Ovary (tissue), 3 donors: ENCODE data around the gene F9.

Source experiments
- EP300 ChIP-seq: sonication (generic); formaldehyde crosslinking; IDR thresholded peaks from one replicate; pipeline ENCODE4 v1.6.1; 2017; ENCODE audit warnings: antibody characterized with exemption
- TF ChIP-seq, protein P1 (sequence below), 3 donors: fragments of 450-650 bp in 2 of 3; fragments of 200-600 bp in 1 of 3; IDR thresholded peaks; one replicate each; pipeline versions ENCODE4 v1.5.1 to v1.8.0; 2016 to 2022; ENCODE audit warnings: antibody characterized with exemption in 3 of 3, mild to moderate bottlenecking in 1 of 3
- donor health status: DM: no; HTN: no; CAD: no.

DNA sequence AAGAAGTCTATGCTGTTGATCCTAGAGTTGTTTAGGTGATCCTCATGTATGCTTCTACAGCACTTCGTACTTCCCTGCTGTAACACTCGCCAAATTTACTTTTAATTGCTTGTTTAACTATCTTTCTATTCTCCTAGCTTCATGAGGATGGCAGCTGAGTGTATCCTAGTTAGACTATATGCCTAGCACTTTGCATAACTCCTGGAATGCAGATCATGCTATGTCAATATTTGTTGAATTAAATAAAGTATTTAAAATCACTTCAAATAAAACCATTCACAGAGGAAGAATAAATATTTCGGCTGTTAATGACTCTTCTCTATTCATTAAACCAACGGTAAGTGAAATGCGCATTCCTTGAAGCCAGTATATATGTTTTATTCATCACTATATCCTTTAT, 55.1 kb downstream of the F9 start:
- TF ChIP-seq, protein P1, sequence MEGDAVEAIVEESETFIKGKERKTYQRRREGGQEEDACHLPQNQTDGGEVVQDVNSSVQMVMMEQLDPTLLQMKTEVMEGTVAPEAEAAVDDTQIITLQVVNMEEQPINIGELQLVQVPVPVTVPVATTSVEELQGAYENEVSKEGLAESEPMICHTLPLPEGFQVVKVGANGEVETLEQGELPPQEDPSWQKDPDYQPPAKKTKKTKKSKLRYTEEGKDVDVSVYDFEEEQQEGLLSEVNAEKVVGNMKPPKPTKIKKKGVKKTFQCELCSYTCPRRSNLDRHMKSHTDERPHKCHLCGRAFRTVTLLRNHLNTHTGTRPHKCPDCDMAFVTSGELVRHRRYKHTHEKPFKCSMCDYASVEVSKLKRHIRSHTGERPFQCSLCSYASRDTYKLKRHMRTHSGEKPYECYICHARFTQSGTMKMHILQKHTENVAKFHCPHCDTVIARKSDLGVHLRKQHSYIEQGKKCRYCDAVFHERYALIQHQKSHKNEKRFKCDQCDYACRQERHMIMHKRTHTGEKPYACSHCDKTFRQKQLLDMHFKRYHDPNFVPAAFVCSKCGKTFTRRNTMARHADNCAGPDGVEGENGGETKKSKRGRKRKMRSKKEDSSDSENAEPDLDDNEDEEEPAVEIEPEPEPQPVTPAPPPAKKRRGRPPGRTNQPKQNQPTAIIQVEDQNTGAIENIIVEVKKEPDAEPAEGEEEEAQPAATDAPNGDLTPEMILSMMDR (IDR thresholded peaks at IDR 0.05) = no peak
- TF ChIP-seq EP300 = no peak
